Measurements from ENCODE around the gene FBXO42.
"Not testable (repeated sequence)": the region's sequence is repeated elsewhere in the genome, so short reads cannot be mapped to it uniquely, and the experiment has no call there.

FBXO42 gene

GRCh38 chr1:16241221-16241708 is 111.0 kb downstream of the FBXO42 start:
- DNase-seq = no peak

GRCh38 chr1:16239972-16240491 is 112.2 kb downstream of the FBXO42 start:
- DNase-seq = no peak

DNA sequence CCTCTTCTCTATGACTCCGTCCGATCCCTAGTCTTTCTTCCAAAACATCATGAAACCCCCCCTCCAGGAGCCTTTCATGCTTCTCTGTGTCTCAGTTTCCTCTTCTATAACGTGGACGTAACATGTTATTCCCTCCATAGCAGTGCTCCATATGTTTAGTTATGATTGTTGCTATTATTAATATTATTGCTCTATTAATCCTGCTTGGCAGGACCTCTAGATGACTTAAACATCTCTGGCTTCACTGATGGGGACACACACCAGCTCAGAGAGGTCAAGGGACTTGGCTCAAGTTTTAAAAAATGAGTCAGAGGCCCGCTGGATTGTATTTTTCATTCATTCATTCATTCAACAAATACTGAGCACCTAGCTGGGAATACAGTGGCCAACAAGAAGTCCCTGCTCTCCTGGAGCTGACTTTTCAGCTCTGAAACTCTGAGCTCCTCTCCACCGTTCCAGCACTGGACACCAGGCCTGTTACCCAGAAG is 114.9 kb downstream of the FBXO42 start:
- DNase-seq = no peak

- DNase-seq = peak; percentile 84
Observed at GRCh38 chr1:16236511-16237342, 115.6 kb downstream of the FBXO42 start, which contains the start of gene CPLANE2. Gene CPLANE2, minus strand, starts transcription at chr1:16237183. Its CDS starts 441 bp downstream, at chr1:16236742.

DNA sequence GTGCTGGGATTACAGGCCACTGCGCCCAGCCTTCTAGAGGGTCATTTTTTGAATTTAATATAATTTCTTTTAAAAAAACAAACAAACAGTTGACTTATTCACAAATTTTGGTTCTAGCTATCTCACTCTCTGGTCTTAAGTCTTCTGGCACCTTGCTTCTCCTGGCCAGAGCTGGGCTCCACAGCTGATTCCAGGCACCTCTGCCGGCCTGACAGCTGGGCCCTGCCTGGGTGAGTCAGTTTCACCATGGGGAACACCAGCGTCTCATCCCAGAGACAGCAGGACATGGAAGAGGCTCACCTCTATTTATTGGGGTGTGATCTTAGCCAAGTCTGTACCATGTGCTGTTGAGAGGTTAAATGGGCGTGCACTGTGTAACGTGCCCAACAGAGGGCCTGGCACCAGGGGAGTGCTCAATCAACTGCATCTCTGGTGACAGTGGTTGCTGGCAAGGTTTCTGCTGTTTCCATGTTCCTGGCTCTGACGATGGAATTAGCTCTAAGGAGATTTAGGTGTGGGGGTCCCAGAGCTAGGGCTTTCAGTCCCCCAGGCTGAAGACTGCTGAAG is 116.3 kb downstream of the FBXO42 start:
- DNase-seq = peak; percentile 21

- no peak for DNase-seq
Observed at GRCh38 chr1:16235347-16235746, 116.9 kb downstream of the FBXO42 start.

- DNase-seq = no peak
Observed at GRCh38 chr1:16233431-16233830, 118.8 kb downstream of the FBXO42 start.

DNA sequence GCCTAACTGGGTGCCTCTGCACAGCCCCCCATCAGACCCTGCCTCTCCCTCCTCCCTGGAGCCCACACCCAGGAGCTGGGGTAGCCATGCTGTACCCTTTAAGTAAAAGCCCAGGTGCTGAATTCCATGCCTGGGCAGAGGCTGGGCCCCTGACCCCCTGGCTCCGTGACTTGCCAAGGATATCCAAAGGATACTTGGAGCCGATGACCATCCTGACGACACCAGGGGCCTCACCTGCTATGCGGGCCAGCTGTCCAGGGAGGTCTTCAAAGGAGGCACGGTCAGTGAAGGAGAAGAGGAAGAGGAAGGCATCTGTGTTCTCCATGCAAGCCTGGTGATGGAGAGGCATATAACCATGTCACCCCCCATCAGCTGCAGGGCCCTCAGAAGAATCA is 120.0 kb downstream of the FBXO42 start:
- DNase-seq = no peak

DNA sequence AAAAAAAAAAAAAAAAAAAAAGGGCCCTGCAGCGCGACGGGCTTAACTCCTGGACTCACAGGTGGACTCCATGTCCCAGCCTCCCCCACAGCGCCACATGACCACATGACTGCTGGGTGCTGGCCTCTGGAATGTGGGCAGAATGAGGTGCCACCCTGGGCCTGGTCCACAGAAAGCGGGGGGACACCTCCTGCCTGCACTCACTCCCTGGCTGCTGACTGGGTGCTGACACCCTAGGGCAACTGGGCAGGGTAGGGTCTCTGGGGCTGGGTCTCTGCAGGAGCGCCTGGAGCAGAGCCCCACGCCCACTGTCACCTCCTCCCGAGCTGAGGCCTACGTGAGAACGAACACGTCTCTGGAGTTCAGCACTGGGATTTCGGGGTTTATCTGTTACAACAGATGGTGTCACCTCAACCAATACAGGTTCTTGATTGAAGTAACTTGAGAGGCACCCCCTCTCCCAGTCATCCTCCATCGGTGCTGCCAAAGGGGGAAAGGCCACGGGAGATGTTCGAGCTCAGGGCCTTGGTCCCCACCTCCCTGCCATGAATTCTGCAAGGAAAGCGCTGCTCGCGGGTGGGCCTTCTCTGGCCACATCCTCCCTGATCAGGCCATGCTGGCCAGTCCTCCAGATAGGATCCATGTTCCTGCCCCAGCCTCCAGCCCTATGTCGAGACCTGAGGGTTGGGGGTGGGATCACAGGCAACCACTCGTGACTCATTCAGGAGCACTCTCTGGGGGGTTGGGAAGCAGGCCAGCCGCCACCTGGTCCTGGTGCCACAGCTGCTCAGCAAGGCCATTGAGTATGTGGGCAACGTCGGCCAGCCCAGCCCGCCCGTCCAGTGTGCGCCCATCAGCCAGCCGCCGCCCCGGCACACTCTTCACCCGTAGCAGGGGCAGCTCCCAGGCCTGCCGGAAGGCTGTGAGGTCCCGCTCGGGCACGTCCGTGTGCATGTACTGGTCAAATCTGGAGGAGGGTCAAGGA is 120.7 kb downstream of the FBXO42 start:
- DNase-seq = no peak

DNA sequence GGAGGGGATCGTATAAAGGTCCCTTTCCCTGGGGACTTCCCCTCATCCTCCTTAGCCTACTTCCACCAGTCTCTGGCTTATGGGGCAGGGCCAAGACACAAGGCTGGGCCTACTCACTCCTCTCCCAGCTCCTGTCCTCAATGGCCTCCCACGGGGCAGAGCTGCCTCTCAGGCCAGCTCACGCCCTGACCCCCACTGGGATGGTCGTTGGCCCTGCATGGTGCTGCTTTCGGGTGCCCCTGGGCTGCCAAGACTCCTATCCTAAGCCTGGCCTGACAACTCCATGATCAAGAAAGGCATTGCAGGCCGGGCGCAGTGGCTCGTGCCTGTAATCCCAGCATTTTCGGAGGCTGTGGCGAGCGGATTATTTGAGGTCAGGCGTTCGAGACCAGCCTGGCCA is 121.5 kb downstream of the FBXO42 start:
- no peak for DNase-seq

GRCh38 chr1:16229976-16230740 is 122.1 kb downstream of the FBXO42 start:
- DNase-seq = no peak

- DNase-seq = no peak
Observed at GRCh38 chr1:16226490-16227179, 125.6 kb downstream of the FBXO42 start.

DNA sequence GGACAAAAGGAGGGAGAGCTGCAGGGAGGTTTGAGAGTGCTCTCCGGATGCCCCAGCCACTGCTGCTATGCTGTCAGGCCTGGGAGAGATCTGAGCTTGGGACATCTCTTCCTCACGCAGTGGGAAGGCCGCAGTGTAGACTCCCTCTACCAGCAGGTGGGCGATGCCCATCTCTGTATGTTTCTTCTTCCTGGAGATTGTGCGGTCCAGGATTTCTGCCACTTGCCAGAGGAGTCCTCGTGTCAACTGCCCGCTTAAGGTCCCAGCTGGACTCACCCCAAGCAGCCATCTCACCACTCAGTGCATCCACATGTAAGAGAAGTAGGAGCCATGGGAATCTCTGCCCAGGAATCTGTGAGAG is 126.2 kb downstream of the FBXO42 start:
- no peak for DNase-seq

GRCh38 chr1:16224472-16224871 is 127.8 kb downstream of the FBXO42 start:
- no peak for DNase-seq

DNA sequence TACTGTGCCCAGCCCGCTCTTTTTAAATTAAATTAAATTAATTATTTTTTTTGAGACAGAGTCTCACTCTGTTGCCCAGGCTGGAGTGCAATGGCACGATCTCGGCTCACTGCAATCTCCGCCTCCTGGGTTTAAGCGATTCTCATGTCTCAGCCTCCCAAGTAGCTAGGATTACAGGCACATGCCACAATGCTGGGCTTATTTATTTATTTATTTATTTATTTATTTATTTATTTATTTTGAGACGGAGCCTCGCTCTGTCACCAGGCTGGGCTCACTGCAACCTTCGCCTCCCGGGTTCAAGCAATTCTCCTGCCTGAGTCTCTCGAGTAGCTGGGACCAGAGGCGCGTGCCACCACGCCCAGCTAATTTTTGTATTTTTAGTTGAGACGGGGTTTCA is 129.6 kb downstream of the FBXO42 start:
- not testable (repeated sequence) for DNase-seq

- DNase-seq = no peak
Observed at GRCh38 chr1:16221499-16221898, 130.8 kb downstream of the FBXO42 start.

DNA sequence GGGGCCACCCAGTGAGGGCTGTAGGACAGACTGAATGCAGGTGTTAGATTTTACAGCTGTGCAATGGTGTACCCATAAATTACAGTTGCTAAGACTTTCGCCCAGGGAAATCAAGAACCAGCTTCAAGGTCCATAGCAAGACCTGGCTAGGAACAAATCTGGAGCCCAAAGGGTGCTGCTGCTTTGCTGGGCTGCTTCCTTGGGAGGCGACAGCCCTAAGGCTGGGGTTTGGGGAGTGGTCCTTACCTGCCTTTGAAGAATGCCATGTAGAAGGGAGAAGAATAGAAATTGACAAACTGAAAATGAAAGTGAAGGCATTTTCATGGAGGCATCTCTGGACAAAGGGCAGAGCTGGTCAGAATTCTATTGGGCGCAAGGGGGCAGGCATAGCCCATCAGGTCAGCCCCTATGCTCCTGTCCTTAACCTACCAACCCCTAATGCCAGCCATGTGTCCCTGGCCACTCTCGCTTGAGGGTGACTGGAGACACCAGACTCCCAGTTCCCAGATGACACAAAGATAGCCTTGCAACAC is 132.2 kb downstream of the FBXO42 start:
- DNase-seq = no peak

DNA sequence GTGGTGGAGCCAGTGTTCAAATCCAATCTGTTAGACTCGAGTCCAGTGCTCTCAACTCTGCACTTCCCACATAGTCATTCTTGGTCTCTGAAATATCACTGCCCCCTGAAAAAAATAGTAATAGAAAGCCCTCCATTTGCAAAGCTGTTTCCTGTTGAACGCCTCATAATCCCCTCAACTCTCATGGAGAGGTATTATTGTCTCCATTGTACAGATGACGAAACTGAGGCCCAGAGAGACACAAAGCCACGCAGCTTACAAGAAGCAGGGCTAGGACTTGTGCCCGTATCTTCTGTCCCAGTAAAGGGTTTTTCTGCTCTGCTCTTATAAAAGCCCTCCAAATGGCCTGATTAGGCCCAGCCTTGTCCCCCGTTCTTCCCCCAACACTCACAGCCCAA is 133.6 kb downstream of the FBXO42 start:
- no peak for DNase-seq

DNA sequence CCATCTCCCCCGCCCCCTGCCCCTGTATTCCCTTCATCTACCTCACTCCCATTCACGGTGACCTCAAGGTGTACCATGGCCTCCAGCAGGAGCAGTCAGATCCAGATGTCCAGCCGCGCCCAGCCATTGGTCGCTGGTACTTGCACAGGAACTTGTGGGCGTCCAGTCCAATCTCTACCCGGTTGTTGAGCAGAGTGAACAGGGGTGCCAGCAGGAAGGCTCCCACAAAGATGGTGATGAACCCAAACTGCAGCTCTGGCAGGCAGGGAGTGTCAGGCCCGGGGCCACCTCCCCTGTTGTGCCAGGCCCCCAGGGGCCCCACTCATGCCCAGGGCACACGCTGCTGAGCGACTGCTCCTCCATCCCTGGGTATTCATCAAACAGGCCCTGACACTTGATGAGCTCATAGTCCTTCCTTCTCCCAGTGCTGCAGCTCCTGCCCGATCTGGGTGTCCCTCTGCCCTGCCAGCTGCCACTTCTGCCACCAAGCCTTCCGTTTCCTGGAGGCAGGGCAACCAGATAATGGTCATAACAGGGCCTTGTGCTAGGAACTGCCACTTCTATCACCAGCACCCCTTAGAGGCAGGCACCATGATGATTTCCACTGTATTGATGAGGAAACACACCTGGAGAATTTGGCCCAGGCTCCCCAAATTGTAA is 134.1 kb downstream of the FBXO42 start:
- DNase-seq = no peak

GRCh38 chr1:16217061-16217785 is 135.1 kb downstream of the FBXO42 start:
- DNase-seq = peak; percentile 86
